Hepatocyte (in vitro differentiated cells): ENCODE data around the gene SEC14L2. TPM values are rescaled to one million over a fixed set of nuclear protein-coding genes. Genes with fewer than 3 reads are reported as not detected.
A peak's percentile ranks its signal among the peaks of the same experiment; 100 is the strongest.

ENCODE experiments used
- DNase-seq: peaks from one replicate; pipeline ENCODE4 v3.0.0-alpha.2; 2016; ENCODE audit warnings: low spot score
- H2AFZ ChIP-seq: fragments of 200-600 bp; sonication (generic); 2 replicates; pipeline ENCODE4 v1.6.0; 2016; ENCODE audit warnings: antibody characterized with exemption, mild to moderate bottlenecking
- H3K27ac ChIP-seq: fragments of 200-600 bp; sonication (generic); 2 replicates; pipeline ENCODE4 v1.5.1; 2016; ENCODE audit warnings: mild to moderate bottlenecking
- H3K27me3 ChIP-seq: fragments of 200-600 bp; sonication (generic); 2 replicates; pipeline ENCODE4 v1.6.1; 2016
- H3K36me3 ChIP-seq: fragments of 200-600 bp; sonication (generic); replicated peaks from 2 replicates; pipeline ENCODE4 v1.5.1; 2016; ENCODE audit warnings: low read depth; ENCODE audit not compliant: insufficient read depth
- H3K4me1 ChIP-seq: fragments of 200-600 bp; sonication (generic); 2 replicates; pipeline ENCODE4 v1.5.1; 2016; ENCODE audit warnings: mild to moderate bottlenecking, moderate library complexity; ENCODE audit not compliant: insufficient read depth
- H3K4me2 ChIP-seq: fragments of 200-600 bp; sonication (generic); 2 replicates; pipeline ENCODE4 v1.6.0; 2016
- H3K4me3 ChIP-seq: fragments of 200-600 bp; sonication (generic); 2 replicates; pipeline ENCODE4 v1.5.1; 2016; ENCODE audit warnings: mild to moderate bottlenecking
- H3K79me2 ChIP-seq: fragments of 200-600 bp; sonication (generic); 2 replicates; pipeline ENCODE4 v1.6.0; 2017; ENCODE audit warnings: mild to moderate bottlenecking
- H3K9me2 ChIP-seq: fragments of 200-600 bp; sonication (generic); replicated peaks from 2 replicates; pipeline ENCODE4 v1.6.0; 2017; ENCODE audit warnings: mild to moderate bottlenecking; ENCODE audit not compliant: insufficient read depth
- H3K9me3 ChIP-seq: fragments of 200-600 bp; sonication (generic); 2 replicates; pipeline ENCODE4 v1.5.1; 2016; ENCODE audit warnings: low read depth, mild to moderate bottlenecking
- H4K20me1 ChIP-seq: fragments of 200-600 bp; sonication (generic); 2 replicates; pipeline ENCODE4 v1.6.0; 2016; ENCODE audit warnings: mild to moderate bottlenecking; ENCODE audit not compliant: insufficient read depth, poor library complexity, severe bottlenecking
- CTCF ChIP-seq: fragments of 200-600 bp; sonication (generic); IDR thresholded peaks from 2 replicates; pipeline ENCODE4 v1.5.1; 2016; ENCODE audit warnings: antibody characterized with exemption, mild to moderate bottlenecking; ENCODE audit not compliant: poor library complexity
- EZH2 ChIP-seq: fragments of 200-600 bp; sonication (generic); IDR thresholded peaks from 2 replicates; pipeline ENCODE4 v1.6.1; 2016; ENCODE audit warnings: antibody characterized with exemption, mild to moderate bottlenecking, borderline replicate concordance
- EZH2phosphoT487 ChIP-seq: fragments of 200-600 bp; sonication (generic); IDR thresholded peaks from one replicate; pipeline ENCODE4 v1.6.1; 2018; ENCODE audit warnings: antibody characterized with exemption, mild to moderate bottlenecking, low read depth, moderate library complexity; ENCODE audit not compliant: unreplicated experiment, severe bottlenecking
- WGBS: methylation state at CpG from one replicate; pipeline ENCODE4 v1.1.6; 2016; ENCODE audit warnings: low lambda C conversion rate; ENCODE audit errors: missing lambda C conversion rate; 5-methylcytosine and 5-hydroxymethylcytosine counted together
- polyA plus RNA-seq: library from polyadenylated mRNA; unstranded; fragments of >200 nt; fragmentation: Nextera tagmentation; extraction: Ambion mirVana; gene quantifications from 2 replicates; pipeline ENCODE4 v1.2.1, GENCODE V29; 2016
- total RNA-seq: library from RNA; depleted of rRNA; stranded (reverse); fragments of >200 nt; gene quantifications from 2 replicates; pipeline ENCODE4 v1.2.3, GENCODE V29; 2014

The SEC14L2 gene
- total and polyA plus RNA-seq, 2 experiments from 2014 or later, result 9.9 to 10.9 TPM

DNA sequence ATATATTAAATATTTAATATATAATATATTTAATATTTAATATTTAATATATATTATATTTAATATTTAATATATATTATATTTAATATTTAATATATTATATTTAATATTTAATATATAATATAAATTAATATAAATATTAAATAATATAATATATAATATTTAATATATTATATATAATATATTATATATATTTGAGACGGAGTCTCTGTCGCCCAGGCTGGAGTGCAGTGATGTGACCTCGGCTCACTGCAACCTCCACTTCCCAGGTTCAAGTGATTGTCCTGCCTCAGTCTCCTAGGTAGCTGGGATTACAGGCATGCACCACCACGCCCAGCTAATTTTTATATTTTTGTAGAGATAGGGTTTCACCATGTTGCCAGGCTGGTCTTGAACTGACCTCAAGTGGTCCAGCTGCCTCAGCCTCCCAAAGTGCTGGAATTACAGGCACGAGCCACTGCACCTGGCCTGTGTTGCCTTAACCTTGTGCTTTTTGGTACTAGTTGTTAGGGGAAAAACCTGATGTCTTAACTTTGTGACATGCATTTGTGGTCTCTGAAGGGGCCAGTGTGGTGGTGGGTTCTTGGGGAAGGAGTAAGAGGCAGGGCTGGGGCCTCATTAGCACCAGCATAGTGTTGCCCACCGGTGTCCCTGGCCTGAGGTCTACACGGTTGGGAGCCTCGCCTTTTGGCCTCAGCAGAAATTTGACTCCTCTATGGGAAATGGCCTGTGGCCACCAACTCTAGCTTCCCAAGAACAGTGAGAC, 58.4 kb downstream of the SEC14L2 start:
- Histone ChIP-seq H3K27me3 (no peaks in the 10 kb centered on the region), H3K4me3 (no peak overlapping the region), H3K36me3 (no peaks in the 10 kb centered on the region), H3K79me2 (no peaks in the 10 kb centered on the region), H3K4me2 (no peak overlapping the region), H2AFZ (no peak overlapping the region), H3K27ac (no peak overlapping the region), H3K9me3 (no peaks in the 10 kb centered on the region), H3K4me1 (no peaks in the 10 kb centered on the region), H4K20me1 (no peaks in the 10 kb centered on the region), H3K9me2 (no peaks in the 10 kb centered on the region)
- no peak for DNase-seq
- 91% methylated on average over 8 of the region's 8 CpGs for WGBS
- no peak for TF ChIP-seq EZH2phosphoT487
- TF ChIP-seq CTCF, result no peak
- no peak for TF ChIP-seq EZH2

DNA sequence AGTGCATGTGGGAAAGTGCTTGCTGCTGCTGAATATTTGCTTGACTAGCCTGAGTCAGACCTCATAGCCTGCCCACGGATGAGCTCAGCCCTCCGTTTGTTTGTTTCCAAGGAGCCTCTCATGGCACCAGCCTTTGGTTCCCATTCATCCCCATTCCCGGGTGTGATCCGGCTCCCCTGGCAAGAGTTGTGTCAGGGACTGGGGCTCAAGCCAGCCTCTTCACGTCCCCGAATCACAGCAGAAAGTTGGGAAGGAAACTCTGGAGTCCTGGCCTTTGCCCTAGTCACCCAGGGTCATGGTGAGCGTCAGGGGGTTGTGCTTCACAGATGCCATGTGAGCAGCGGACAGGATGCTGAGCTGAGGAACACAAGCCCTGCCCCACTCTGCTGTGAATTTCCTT, 61.2 kb downstream of the SEC14L2 start:
- no peaks in the 10 kb centered on the region for H3K36me3 ChIP-seq
- no peak for TF ChIP-seq EZH2
- no peak for TF ChIP-seq CTCF
- no peak for TF ChIP-seq EZH2phosphoT487
- H3K9me2 ChIP-seq, result no peaks in the 10 kb centered on the region
- DNase-seq, result no peak
- no peaks in the 10 kb centered on the region for H3K79me2 ChIP-seq
- no peak overlapping the region for H3K27ac ChIP-seq
- no peaks in the 10 kb centered on the region for H3K27me3 ChIP-seq
- H3K9me3 ChIP-seq, result no peaks in the 10 kb centered on the region
- H3K4me2 ChIP-seq, result no peak overlapping the region
- H2AFZ ChIP-seq, result no peak overlapping the region
- no peaks in the 10 kb centered on the region for H4K20me1 ChIP-seq
- H3K4me1 ChIP-seq, result no peaks in the 10 kb centered on the region
- WGBS, result 73% methylated on average over 8 of the region's 8 CpGs
- H3K4me3 ChIP-seq, result no peak overlapping the region

DNA sequence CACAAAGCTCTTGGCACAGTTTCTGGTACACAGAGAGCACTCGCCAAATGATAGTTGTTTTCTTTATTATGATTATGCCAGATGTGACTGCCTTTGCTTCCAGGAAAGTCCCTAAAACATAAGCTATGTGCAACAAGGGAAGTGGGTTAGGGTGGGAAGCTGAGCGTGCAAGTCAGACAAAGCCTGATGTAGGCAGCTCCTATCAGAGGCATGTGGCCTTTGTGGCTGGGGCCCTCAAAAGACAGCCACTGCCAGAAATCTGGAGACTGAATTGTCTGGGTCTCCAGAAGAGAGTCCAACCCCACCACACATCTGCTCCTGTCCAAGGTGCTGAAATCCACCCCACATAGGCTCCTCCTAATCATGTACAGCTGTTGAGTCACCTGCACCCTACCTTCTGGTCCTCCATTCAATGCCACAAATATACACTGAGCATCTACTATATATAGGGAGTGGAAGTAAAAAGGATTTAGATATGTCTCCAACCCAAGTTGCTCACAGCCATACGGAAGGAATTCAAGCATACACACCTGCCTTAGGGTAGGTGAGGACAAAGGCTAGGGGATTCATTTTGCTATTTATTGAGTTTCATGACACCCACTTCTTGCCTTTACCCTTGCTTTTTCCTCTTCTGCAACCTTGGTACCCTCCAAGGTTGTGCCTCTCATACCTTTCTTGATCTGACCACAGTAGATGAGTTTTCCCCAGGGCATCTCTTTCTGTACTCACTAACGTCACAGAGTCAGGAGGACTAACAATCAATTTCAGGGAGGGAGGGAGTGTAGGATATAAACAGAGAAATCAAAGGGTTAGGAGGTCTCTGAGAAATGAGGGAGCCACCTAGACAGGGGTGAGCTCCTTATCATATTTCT, 62.6 kb downstream of the SEC14L2 start:
- Histone ChIP-seq H3K27ac (no peak overlapping the region), H3K27me3 (no peaks in the 10 kb centered on the region), H3K9me3 (no peaks in the 10 kb centered on the region), H3K79me2 (no peaks in the 10 kb centered on the region), H3K9me2 (no peaks in the 10 kb centered on the region), H3K4me1 (no peaks in the 10 kb centered on the region), H3K36me3 (no peaks in the 10 kb centered on the region), H3K4me3 (no peak overlapping the region), H4K20me1 (no peaks in the 10 kb centered on the region), H3K4me2 (no peak overlapping the region), H2AFZ (no peak overlapping the region)
- peak; percentile 58 for DNase-seq
- WGBS, result 53% methylated on average over 4 of the region's 4 CpGs
- TF ChIP-seq CTCF, result no peak
- no peak for TF ChIP-seq EZH2phosphoT487
- TF ChIP-seq EZH2, result no peak
